ENCODE data around the gene KSR2. TPM values are rescaled to one million over a fixed set of nuclear protein-coding genes. Genes with fewer than 3 reads are reported as not detected.

KSR2 gene
- total RNA-seq, 1 experiment from 2014 or later = 0.06 TPM

DNA sequence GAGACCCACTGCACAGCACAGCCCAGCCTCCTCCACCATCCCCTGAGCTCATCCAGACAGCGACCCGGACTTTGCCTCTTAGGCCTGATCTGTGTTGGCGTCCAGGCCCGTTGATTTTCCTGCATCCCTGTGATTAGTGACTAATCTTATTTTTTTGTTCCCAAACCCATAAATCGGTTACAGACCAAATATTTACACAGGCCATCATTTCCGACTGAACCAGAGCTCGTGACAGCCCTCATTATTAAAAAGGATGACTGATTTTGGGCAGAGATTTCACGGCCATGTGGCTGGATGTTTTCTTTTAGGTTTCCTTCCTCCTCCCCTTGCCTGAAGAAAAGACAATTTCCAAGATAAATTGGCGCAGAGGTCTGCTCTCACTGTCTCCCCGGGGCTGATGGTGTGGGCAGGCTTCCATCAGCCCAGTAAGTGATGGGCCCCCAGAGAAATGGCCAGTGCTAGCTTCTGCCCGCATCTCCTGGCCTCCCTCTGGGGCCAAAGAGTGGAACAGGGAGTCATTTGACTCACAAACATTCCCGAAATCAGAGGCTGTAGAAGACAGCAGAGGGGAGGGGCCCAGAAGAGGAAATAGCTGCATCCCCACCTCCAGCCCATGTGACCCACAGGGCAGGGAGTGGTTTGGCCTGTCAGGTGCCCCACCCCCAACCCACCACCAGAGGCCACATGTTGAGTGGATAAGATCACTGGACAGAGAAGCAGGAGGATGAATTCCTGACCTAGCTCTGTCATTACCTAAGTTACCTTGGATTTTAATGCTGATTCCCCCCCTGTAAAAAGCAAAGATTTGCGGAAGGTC is 283.5 kb downstream of the KSR2 start:
- DNase-seq = peak; percentile 53 to 65
- no peak overlapping the region for H3K27ac ChIP-seq
- H3K4me3 ChIP-seq = no peak overlapping the region
- no peaks in the 10 kb centered on the region for H3K36me3 ChIP-seq
- no peaks in the 10 kb centered on the region for H3K9me3 ChIP-seq (replicated peaks)
- no peaks in the 10 kb centered on the region for H3K27me3 ChIP-seq
- H3K4me1 ChIP-seq = peaks cover 7% of the 10 kb centered on the region

DNA sequence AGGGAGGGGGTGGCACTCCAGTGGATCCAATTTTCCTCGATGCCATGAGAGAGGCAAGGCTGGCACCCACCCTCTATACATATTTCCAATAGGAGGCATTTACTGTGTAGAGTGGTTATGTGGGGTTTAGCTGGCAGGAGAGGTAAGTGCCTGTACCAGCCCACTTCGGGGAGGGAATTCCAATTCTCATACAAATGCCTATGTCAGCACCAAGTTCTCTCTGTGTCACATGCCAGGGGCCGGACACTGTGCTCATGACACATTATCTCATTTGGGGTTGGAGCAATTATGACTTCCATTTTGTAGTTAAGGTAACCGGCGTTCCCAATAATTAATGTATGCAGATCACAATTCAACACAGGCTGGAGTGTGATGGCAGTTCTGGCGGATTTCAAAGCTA is 284.3 kb downstream of the KSR2 start:
- Histone ChIP-seq H3K27ac (no peak overlapping the region), H3K36me3 (no peaks in the 10 kb centered on the region), H3K27me3 (no peaks in the 10 kb centered on the region), H3K4me3 (no peak overlapping the region), H3K9me3 (replicated peaks) (no peaks in the 10 kb centered on the region), H3K4me1 (peaks cover 7% of the 10 kb centered on the region)
- DNase-seq = no peak

DNA sequence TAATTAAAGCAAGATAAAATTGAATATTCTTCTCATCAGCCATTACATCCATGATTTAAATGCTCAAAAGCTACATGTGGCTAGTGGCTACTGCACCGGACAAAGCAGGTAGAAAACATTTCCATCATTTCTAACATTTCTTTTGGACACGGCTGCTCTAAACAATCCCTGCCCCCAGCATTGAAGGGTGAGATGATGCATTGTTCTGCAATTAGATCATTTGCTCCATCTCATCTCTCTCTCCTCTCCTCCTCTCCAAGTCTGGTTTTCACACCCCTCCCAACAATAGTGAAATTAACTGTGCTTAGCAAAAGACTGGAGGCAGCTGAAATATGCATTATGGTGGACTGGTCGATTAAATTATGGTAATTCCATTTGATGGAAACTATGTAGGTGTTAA is 288.5 kb downstream of the KSR2 start:
- Histone ChIP-seq H3K9me3 (replicated peaks) (no peaks in the 10 kb centered on the region), H3K27me3 (no peaks in the 10 kb centered on the region), H3K27ac (no peak overlapping the region), H3K4me3 (no peak overlapping the region), H3K36me3 (no peaks in the 10 kb centered on the region), H3K4me1 (no peaks in the 10 kb centered on the region; the same call in 1 of the 2 replicates)
- no peak for DNase-seq

DNA sequence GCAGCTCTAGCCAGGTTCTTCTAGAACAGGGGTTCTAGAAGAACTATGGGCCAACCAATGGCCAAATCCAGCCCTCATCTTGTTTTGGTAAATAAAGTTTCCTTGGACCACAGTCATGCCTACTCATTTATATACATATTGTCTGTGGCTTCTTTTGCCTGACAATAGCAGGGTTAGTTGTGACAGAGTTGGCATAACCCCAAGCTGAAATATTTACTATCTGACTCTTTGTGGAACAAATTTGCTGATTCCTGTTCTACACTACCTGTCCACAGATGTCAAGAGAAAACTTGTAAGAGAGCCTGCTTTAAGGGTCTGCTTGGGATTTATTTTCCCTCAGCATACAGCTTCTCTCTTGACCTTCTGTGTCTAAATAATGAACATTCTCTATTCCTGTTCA is 289.0 kb downstream of the KSR2 start:
- no peaks in the 10 kb centered on the region for H3K4me1 ChIP-seq
- no peaks in the 10 kb centered on the region for H3K36me3 ChIP-seq
- H3K27ac ChIP-seq = no peak overlapping the region
- no peaks in the 10 kb centered on the region for H3K27me3 ChIP-seq
- H3K9me3 ChIP-seq (replicated peaks) = no peaks in the 10 kb centered on the region
- no peak for DNase-seq
- H3K4me3 ChIP-seq = no peak overlapping the region

DNA sequence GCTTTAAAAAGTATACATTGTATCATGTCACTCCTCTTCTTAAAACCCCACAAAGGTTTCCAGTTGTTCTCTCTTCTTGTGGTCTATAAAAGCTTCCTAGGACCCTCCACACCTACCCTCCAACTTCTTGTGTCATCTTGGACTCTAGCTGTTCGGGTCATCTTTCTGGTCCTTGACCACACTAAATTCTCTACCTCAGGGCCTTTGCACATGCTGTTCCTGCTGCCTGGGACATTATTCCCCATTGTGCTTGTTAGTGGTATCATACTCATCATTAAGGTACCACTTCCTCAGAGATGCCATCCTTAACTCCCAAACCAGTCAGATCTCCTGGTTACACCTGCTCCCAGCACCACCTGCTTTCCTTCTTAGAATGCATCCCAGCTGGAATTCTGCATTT is 294.0 kb downstream of the KSR2 start:
- Histone ChIP-seq H3K36me3 (no peaks in the 10 kb centered on the region), H3K4me1 (no peaks in the 10 kb centered on the region), H3K4me3 (no peak overlapping the region)

DNA sequence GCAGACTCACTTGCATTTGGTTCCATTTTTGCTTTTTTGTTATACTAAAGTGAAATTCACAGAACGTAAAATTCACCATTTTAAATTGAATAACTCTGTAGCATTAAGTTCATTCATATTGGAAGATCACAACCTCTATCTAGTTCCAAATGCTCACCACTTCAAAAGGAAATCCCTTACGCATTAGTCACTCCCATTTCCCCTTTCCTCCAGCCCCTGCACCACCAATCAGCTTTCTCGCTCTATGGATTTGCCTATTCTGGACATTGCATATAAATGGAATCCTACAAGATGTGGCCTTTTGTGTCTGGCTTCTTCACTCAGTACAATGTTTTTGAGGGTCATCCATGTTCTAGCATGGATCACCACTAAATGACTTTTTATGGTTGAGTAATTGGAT is 294.5 kb downstream of the KSR2 start:
- Histone ChIP-seq H3K9me3 (replicated peaks) (no peaks in the 10 kb centered on the region), H3K4me1 (no peaks in the 10 kb centered on the region), H3K4me3 (no peak overlapping the region), H3K27ac (no peak overlapping the region), H3K36me3 (no peaks in the 10 kb centered on the region), H3K27me3 (no peaks in the 10 kb centered on the region)
- no peak for DNase-seq

More for the DNA sequence above, 294.0 kb downstream of the KSR2 start:
- DNase-seq = no peak
- no peak overlapping the region for H3K27ac ChIP-seq
- no peaks in the 10 kb centered on the region for H3K9me3 ChIP-seq (replicated peaks)
- no peaks in the 10 kb centered on the region for H3K27me3 ChIP-seq

DNA sequence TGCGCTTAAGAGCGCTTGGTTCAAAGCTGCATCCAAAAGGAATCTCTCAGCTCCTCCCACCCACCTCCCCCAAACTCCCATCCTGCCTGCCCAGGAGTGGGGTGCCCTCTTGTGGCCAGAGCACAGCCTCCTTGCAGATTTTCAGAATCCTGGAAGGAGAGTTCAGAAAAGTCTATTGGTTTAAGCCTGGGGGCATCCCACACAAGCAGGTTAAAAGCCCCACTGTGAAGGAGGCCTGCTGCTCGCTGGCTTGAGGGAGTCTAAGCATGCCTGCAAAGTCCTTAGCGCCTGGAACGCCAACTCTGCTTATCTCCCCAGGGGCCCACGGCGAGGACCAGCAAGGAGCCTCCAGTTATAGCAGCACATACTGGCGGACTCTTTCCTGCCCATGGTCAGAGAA is 297.1 kb downstream of the KSR2 start:
- no peaks in the 10 kb centered on the region for H3K4me1 ChIP-seq
- no peaks in the 10 kb centered on the region for H3K9me3 ChIP-seq (replicated peaks)
- DNase-seq = peak; percentile 68 to 77
- no peaks in the 10 kb centered on the region for H3K27me3 ChIP-seq
- no peaks in the 10 kb centered on the region for H3K36me3 ChIP-seq
- no peak overlapping the region for H3K4me3 ChIP-seq
- no peak overlapping the region for H3K27ac ChIP-seq

DNA sequence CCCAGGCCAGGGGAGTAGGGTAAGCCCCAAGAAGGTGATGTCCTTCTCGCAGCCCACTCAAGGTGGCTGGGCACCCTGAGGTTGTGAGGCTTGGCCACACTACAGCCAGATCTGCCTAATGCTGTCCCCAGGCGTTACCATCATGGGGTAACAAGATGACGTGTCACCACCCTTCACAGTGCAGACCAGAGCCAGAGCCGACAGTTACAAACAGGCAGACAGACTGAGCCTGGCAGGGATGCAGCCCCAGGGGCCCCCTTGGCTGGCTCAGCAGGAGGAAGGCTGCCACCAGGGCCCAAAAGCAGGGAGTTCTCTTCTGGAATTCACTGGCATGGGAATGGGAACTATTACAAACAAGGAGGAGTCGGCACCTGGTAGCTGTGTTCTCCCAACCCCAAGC is 304.6 kb downstream of the KSR2 start:
- Histone ChIP-seq H3K36me3 (no peaks in the 10 kb centered on the region), H3K9me3 (replicated peaks) (no peaks in the 10 kb centered on the region), H3K27ac (no peak overlapping the region), H3K27me3 (no peaks in the 10 kb centered on the region), H3K4me1 (no peaks in the 10 kb centered on the region), H3K4me3 (no peak overlapping the region)
- DNase-seq = no peak

DNA sequence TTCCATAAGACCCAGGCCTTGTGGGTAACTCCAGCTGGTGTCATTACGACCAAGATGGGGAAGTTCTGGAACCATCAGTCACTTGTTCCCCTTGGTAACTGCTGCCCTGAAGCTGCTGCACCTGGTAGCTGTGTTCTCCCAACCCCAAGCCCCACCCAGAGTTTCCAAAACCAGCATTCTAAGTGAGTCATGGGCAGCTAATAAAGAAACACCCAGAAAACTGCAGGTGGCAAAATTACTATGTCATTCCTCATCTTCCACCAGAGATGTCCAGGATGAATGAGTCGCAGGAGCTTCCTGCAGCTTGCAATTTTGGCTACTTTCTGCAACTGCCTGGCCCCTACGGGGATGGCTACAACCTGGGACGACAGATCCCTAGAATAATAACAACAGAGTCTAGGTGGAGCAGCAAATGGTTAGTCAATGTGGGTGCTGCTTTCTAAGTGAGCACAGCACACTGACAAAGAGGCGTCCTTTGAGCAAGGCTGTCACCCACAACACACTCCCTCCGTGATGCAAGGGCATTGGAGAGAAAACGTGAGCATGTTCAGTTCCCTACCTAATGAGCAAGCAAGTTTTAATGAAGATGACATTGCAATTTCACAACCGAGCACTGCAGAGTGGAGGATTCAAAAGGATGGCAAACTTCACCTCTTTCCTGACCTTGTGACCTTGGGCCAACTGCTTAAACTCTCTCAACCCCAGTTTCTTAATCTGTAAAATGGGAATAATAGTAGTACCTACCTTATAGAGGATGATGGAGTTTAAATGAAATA is 306.0 kb downstream of the KSR2 start:
- Histone ChIP-seq H3K4me1 (no peaks in the 10 kb centered on the region), H3K36me3 (no peaks in the 10 kb centered on the region), H3K27ac (no peak overlapping the region), H3K4me3 (no peak overlapping the region), H3K27me3 (no peaks in the 10 kb centered on the region), H3K9me3 (replicated peaks) (no peaks in the 10 kb centered on the region)
- no peak for DNase-seq

DNA sequence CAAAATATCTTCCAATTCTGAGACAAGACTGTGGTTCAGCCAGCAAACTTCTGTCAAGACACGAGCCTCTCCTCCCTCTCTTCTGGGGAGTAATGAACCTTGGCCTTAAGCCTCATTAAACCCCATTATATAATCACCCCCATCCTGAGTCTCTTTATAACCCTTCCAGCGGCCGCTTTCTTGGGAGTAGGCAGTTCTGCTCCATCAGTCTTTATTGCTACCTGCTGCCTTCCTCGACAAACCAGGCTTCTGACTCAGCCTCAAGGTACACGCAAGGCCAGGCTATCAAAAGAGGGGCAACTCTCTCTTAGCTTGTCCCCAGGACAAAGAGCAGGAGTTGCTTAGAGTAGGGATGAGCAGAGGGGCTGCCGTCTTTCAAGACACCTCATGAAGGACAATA is 306.6 kb downstream of the KSR2 start:
- Histone ChIP-seq H3K4me1 (no peaks in the 10 kb centered on the region), H3K4me3 (no peak overlapping the region), H3K27ac (no peak overlapping the region), H3K27me3 (no peaks in the 10 kb centered on the region), H3K36me3 (no peaks in the 10 kb centered on the region), H3K9me3 (replicated peaks) (no peaks in the 10 kb centered on the region)
- no peak for DNase-seq

DNA sequence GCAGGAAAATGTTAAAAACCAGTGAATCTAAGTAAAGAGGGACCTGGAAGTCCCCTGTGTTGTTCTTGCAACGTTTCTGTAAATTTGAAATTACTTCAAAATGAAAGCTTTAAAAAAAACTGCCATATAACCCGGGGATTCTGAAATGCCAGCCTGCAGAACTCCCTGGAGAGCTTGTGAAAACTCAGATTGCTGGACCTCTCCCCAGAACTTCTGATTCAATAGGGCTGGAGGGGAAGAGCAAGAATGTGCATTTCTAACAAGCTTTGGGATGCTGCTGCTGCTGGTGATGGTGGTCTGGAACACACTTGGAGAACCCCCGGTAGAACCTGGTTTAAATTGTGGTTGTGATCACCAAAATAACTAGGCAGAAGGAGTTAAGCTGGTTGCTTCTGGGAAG is 307.3 kb downstream of the KSR2 start:
- H3K9me3 ChIP-seq (replicated peaks) = no peaks in the 10 kb centered on the region
- no peaks in the 10 kb centered on the region for H3K4me1 ChIP-seq
- no peak overlapping the region for H3K4me3 ChIP-seq
- no peak overlapping the region for H3K27ac ChIP-seq
- no peaks in the 10 kb centered on the region for H3K27me3 ChIP-seq
- DNase-seq = no peak
- H3K36me3 ChIP-seq = no peaks in the 10 kb centered on the region

DNA sequence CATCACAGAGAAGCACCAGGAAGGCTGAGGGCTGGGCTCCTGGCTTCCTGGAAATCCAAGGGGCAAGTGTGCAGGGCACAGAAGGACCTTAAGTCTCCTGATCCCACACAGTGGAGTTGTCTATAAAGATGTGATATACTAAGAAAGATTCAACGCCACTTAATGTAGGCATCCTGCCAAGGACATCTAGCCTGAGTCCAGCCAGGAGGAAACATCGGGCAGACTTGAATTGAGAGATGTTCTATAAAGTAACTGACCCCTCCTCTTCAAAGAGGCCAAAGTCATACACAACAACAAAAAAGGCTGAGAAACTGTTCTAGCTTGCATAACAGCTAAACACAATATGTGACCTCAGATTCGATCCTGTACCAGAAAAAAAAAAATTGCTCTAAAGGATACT is 307.9 kb downstream of the KSR2 start:
- Histone ChIP-seq H3K27me3 (no peaks in the 10 kb centered on the region), H3K4me1 (no peaks in the 10 kb centered on the region), H3K27ac (no peak overlapping the region), H3K9me3 (replicated peaks) (no peaks in the 10 kb centered on the region), H3K4me3 (no peak overlapping the region), H3K36me3 (no peaks in the 10 kb centered on the region)
- no peak for DNase-seq

DNA sequence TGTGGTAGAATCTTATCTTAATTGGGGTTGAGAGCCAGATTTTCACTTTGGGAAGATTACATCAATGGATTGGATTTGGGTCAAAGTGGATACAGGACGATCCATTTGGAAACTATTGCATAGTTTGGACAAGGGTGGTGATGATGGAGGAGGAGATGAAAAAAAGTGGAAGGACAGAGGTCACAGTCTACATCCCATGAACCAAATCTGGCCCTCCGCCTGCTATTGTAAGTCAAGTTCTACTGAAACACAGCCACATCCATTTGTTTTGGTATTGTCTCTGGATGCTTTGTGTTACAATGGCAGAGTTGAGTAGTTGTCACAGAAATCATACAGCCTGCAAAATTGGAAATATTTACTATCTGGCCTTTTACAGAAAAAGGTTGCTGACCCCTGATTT is 310.6 kb downstream of the KSR2 start:
- Histone ChIP-seq H3K9me3 (replicated peaks) (no peaks in the 10 kb centered on the region), H3K27ac (no peak overlapping the region), H3K4me1 (no peaks in the 10 kb centered on the region), H3K4me3 (no peak overlapping the region), H3K36me3 (no peaks in the 10 kb centered on the region), H3K27me3 (no peaks in the 10 kb centered on the region)
- DNase-seq = no peak

DNA sequence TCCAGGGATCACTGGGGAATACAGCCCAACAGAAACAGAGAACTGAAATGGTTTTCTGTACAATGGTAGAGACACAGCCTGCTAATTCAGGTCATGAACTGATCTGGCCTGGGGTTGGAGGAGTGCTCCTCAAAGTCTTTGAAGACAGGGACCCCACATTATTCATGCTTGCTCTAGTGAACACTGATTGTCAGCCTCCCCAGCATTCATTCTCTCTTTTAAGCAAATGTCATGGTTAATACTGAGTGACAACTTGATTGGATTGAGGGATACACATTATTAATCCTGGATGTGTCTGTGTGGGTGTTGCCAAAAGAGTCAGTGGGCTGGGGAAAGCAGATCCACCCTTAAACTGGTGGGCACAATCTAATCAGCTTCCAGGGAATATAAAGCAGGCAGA is 319.0 kb downstream of the KSR2 start:
- Histone ChIP-seq H3K4me1 (no peaks in the 10 kb centered on the region), H3K4me3 (no peak overlapping the region), H3K27me3 (no peaks in the 10 kb centered on the region), H3K9me3 (replicated peaks) (no peaks in the 10 kb centered on the region), H3K36me3 (no peaks in the 10 kb centered on the region), H3K27ac (no peak overlapping the region)
- no peak for DNase-seq

DNA sequence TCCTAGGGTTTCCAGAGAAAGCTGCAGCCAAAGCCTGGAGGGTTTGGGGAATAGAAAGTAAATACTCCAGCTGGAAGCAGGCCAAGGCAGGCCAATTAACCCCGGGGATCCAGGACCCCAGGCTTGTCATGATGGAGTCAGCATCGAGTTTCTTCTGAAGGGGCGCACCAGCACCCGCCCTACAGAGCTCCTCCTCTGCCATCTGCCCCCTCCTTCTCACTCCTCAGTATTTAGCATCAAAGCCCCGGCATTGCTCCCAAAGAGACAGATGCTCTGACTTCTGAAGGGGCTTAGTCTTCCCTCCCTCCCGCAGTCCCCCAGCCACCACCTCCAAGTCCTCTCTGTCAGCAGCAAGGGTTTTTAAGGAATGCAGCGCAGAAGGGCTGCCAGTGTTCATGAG is 322.3 kb downstream of the KSR2 start:
- H3K27ac ChIP-seq = no peak overlapping the region
- H3K4me3 ChIP-seq = no peak overlapping the region
- H3K36me3 ChIP-seq = no peaks in the 10 kb centered on the region
- peak; percentile 15 to 35 for DNase-seq
- H3K9me3 ChIP-seq (replicated peaks) = no peaks in the 10 kb centered on the region
- H3K27me3 ChIP-seq = no peaks in the 10 kb centered on the region
- no peaks in the 10 kb centered on the region for H3K4me1 ChIP-seq

DNA sequence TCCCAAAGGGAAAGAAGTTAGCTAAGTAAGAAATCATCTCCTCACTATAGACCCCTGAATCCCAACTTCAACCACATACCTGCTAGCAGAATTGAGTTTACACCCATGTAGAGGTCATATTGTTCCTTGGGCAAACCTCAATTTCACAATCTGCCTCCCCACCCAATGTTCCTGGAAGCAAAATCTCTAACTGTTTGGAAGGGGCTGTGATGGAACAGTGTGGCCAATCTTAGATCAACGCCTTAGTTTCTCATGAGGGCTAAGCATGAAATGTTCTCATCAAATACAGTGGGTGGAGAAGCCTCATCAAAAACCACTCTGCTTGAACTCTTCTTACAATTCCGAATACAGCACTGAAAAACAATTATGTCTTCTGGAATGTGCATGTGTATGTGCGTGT is 323.3 kb downstream of the KSR2 start:
- Histone ChIP-seq H3K4me3 (no peak overlapping the region), H3K27me3 (no peaks in the 10 kb centered on the region), H3K4me1 (no peaks in the 10 kb centered on the region)

More for the DNA sequence above, 323.3 kb downstream of the KSR2 start:
- Histone ChIP-seq H3K27ac (no peak overlapping the region), H3K9me3 (replicated peaks) (no peaks in the 10 kb centered on the region), H3K36me3 (no peaks in the 10 kb centered on the region)
- DNase-seq = no peak
